K562 (cell line): ENCODE data around the gene MFNG. TPM values are rescaled to one million over a fixed set of nuclear protein-coding genes. Genes with fewer than 3 reads are reported as not detected.

Experiments
- ATAC-seq: fragments of 200-7000 bp; cut with Tn5 transposase; 3 replicates; pipeline ENCODE4 v1.9.1; 2020; ENCODE audit warnings: moderate library complexity
- BruUV-seq: library from RNA; stranded (reverse); fragments of 400-500 nt; replicated peaks from 2 replicates; lab custom pipeline; 2021; lab: Mats Ljungman, UMichigan
- CTCF ChIA-PET: fragments of 300-600 bp; formaldehyde crosslinking; extraction: SDS; loops from one replicate; lab custom pipeline; 2021; ENCODE audit warnings: low intra/inter-chr PET ratio; lab: Yijun Ruan, JAX
- POLR2A ChIA-PET: fragments of 300-600, 350-650 bp; sonication (Branson Sonifier 250); formaldehyde crosslinking; extraction: SDS; loops from one replicate; lab custom pipeline; 2021; ENCODE audit warnings: antibody characterized with exemption, inconsistent platforms; lab: Yijun Ruan, JAX
- DNase-seq, 4 experiments: peaks; one replicate each; pipeline versions ENCODE4 v3.0.0 to v3.0.0-alpha.2; 2011 to 2018; ENCODE audit warnings: low spot score in 3 of 4, mixed read lengths in 3 of 4; ENCODE audit errors: extremely low read depth in 1 of 4
- FAIRE-seq: peaks from 2 replicates; lab custom pipeline; 2011; peaks lifted over from hg19 to GRCh38; lab: Jason Lieb, UNC
- H2AFZ ChIP-seq: 2 replicates; pipeline ENCODE4 v1.6.0; 2011; ENCODE audit warnings: low read depth, low read length, control low read depth, inconsistent platforms
- H3K27ac ChIP-seq: fragments of 200-600 bp; 3 replicates; pipeline ENCODE4 v1.8.0; 2011; ENCODE audit warnings: low read depth, mild to moderate bottlenecking, control low read depth, inconsistent platforms, low read length, moderate library complexity, mixed read lengths; ENCODE audit errors: extremely low read depth
- H3K27me3 ChIP-seq, 2 experiments: fragments of 300-600 bp in 1 of 2; 2 replicates in 1 of 2; 3 replicates in 1 of 2; pipeline versions ENCODE4 v1.6.0 to v1.8.0; 2011; ENCODE audit warnings: inconsistent platforms in 2 of 2, low read length in 2 of 2, mild to moderate bottlenecking in 1 of 2, mixed read lengths in 1 of 2, moderate library complexity in 1 of 2; ENCODE audit not compliant: control insufficient read depth in 2 of 2, insufficient read depth in 2 of 2
- H3K36me3 ChIP-seq: fragments of 300-600 bp; 3 replicates; pipeline ENCODE4 v1.8.0; 2011; ENCODE audit warnings: mild to moderate bottlenecking, low read length, inconsistent platforms; ENCODE audit not compliant: control insufficient read depth, insufficient read depth
- H3K4me1 ChIP-seq, 2 experiments: fragments of 200-600 bp in 1 of 2; replicated peaks in 1 of 2; 2 replicates in 1 of 2; 3 replicates in 1 of 2; pipeline versions ENCODE4 v1.5.1 to v1.8.0; 2011; ENCODE audit warnings: inconsistent platforms in 2 of 2, low read length in 2 of 2, mild to moderate bottlenecking in 1 of 2, mixed read lengths in 1 of 2, moderate library complexity in 1 of 2; ENCODE audit not compliant: control insufficient read depth in 2 of 2, insufficient read depth in 2 of 2
- H3K4me2 ChIP-seq: 2 replicates; pipeline ENCODE4 v1.6.1; 2011; ENCODE audit warnings: low read length, control low read depth, inconsistent platforms, mixed read lengths; ENCODE audit not compliant: insufficient read depth
- H3K4me3 ChIP-seq: fragments of 200-600 bp; sonication (generic), shearing (Covaris generic); 2 replicates; pipeline ENCODE4 v1.5.1; 2016; ENCODE audit warnings: control low read depth, inconsistent platforms
- H3K79me2 ChIP-seq: fragments of 200-600 bp; 3 replicates; pipeline ENCODE4 v1.8.0; 2011; ENCODE audit warnings: low read length, inconsistent platforms; ENCODE audit not compliant: control insufficient read depth, insufficient read depth
- H3K9ac ChIP-seq, 2 experiments: 2 replicates each; pipeline versions ENCODE4 v1.6.0 to v1.6.1; 2011; ENCODE audit warnings: low read depth in 2 of 2, low read length in 2 of 2, control low read depth in 1 of 2, inconsistent platforms in 1 of 2, mild to moderate bottlenecking in 1 of 2, mixed read lengths in 1 of 2; ENCODE audit not compliant: insufficient read depth in 1 of 2
- H3K9me1 ChIP-seq: one replicate; pipeline ENCODE4 v1.6.0; 2011; ENCODE audit warnings: inconsistent platforms, mild to moderate bottlenecking, low read length, moderate library complexity; ENCODE audit not compliant: control insufficient read depth, insufficient read depth
- H3K9me3 ChIP-seq: replicated peaks from 2 replicates; pipeline ENCODE4 v1.5.1; 2011; ENCODE audit warnings: low read depth, low read length, inconsistent platforms; ENCODE audit not compliant: control insufficient read depth, insufficient read depth
- H4K20me1 ChIP-seq: replicated peaks from 2 replicates; pipeline ENCODE4 v1.6.1; 2011; ENCODE audit warnings: low read length, inconsistent platforms, mixed read lengths; ENCODE audit not compliant: control insufficient read depth, insufficient read depth
- CBX5 ChIP-seq: IDR thresholded peaks from 2 replicates; pipeline ENCODE4 v1.6.1; 2014; ENCODE audit warnings: low read depth, borderline replicate concordance
- REST ChIP-seq, 2 experiments: fragments of 450-650 bp; formaldehyde crosslinking in 1 of 2; IDR thresholded peaks; 2 replicates each; pipeline versions ENCODE4 v1.4.0 to v1.6.1; 2014 to 2020; ENCODE audit warnings: mild to moderate bottlenecking in 2 of 2, borderline replicate concordance in 1 of 2, low read depth in 1 of 2
- ZBTB26 ChIP-seq: fragments of 450-650 bp; formaldehyde crosslinking; IDR thresholded peaks from 2 replicates; pipeline ENCODE4 v1.4.0; 2022; ENCODE audit warnings: missing genetic modification characterization
- ZNF449 ChIP-seq: fragments of 250-450 bp; sonication (Bioruptor Pico); IDR thresholded peaks from 2 replicates; pipeline ENCODE4 v1.8.0; 2022; ENCODE audit warnings: moderate library complexity, mild to moderate bottlenecking, inconsistent platforms
- WGBS: fragments of 100-300 bp; shearing (Covaris generic); methylation state at CpG from one replicate; pipeline ENCODE4 v1.1.6; 2016; ENCODE audit warnings: low coverage, mixed read lengths; ENCODE audit not compliant: insufficient coverage; ENCODE audit errors: missing lambda C conversion rate; 5-methylcytosine and 5-hydroxymethylcytosine counted together
- in situ Hi-C: fragments of 300-500 bp; cut with MboI; formaldehyde crosslinking; loops from 4 replicates; pipeline ENCODE4 v1.15.0; 2018; ENCODE audit warnings: inconsistent platforms, mixed read lengths
- intact Hi-C: fragments of 100-400 bp; cut with micrococcal nuclease; formaldehyde crosslinking; loops from 2 replicates; pipeline ENCODE4 v1.14.2; 2022
- polyA plus RNA-seq, 8 experiments: library from polyadenylated mRNA; depleted of rRNA in 4 of 8; stranded (reverse) in 5 of 8; unstranded in 3 of 8; fragments of >200 nt; fragmentation: Nextera tagmentation in 2 of 8; fragmentation: Illumina TruSeq in 1 of 8; extraction: Ambion mirVana in 2 of 8; extraction: Trizol in 1 of 8; gene quantifications; 2 replicates each; pipeline versions ENCODE4 v1.2.1 to v1.2.3, GENCODE V29; 2011 to 2014; ENCODE audit warnings: inconsistent platforms in 1 of 8, missing spikeins in 1 of 8
- total RNA-seq, 7 experiments: library from RNA; depleted of rRNA in 6 of 7; stranded (reverse); fragments of >200 nt in 6 of 7; fragmentation: Illumina TruSeq in 2 of 7; extraction: Trizol in 2 of 7; gene quantifications; 2 replicates each; pipeline versions ENCODE4 v1.2.1 to v1.2.3, GENCODE V29; 2011 to 2021; ENCODE audit warnings: low replicate concordance in 1 of 7

MFNG gene
- total and polyA plus RNA-seq, 9 of the 15 experiments (the other 6 are each of a cell fraction or from before 2014, with no cell fraction given) = 0.13 to 0.73 (median 0.38) TPM; not detected in 4

GRCh38 chr22:37509059-37509860, 23.1 kb upstream of the MFNG start:
- H3K9ac ChIP-seq = peak overlapping the region; percentile 25 to 74; a peak in 2 of 4 replicates
- no peak overlapping the region for H3K4me2 ChIP-seq
- H3K79me2 ChIP-seq = no peaks in the 10 kb centered on the region
- 49% methylated on average over 5 of the region's 10 CpGs for WGBS
- intact Hi-C loops (no loop called here), in situ Hi-C loops (no loop called here)
- peaks cover 3% of the 10 kb centered on the region; the same call in 1 of the 3 replicates for H3K36me3 ChIP-seq
- no peak overlapping the region for H3K4me3 ChIP-seq
- peak overlapping the region; percentile 36; the same call in 2 of the 3 replicates for H3K27ac ChIP-seq
- BruUV-seq = no TSS peak
- H3K4me1 ChIP-seq = peaks cover 21 to 27% of the 10 kb centered on the region in 2 experiments
- DNase-seq (peak in 1 of 4 experiments; percentile 12), ATAC-seq (peak; percentile 60), FAIRE-seq (no peak)
- TF ChIP-seq ZBTB26 = no peak
- no peak for TF ChIP-seq ZNF449 (CRISPR knock-in tag)
- no peak for TF ChIP-seq REST (IDR thresholded peaks at IDR 0.05; ENCODE audit: borderline replicate concordance)
- TF ChIP-seq REST (CRISPR knock-in tag; IDR thresholded peaks at IDR 0.05; ENCODE audit: low read depth) = no peak
- TF ChIP-seq CBX5 = no peak
- no peaks in the 10 kb centered on the region for H3K9me3 ChIP-seq
- ChIA-PET CTCF (no interaction called here), POLR2A (interaction anchor here (0.6 kb wide), 1 partner anchor 243 kb away, joined by 3 read pairs; no protein-coding TSS in a partner anchor)
- no peaks in the 10 kb centered on the region for H3K27me3 ChIP-seq
- H4K20me1 ChIP-seq = no peaks in the 10 kb centered on the region
- peak overlapping the region; percentile 45; the same call in 1 of the 2 replicates for H2AFZ ChIP-seq
- no peaks in the 10 kb centered on the region for H3K9me1 ChIP-seq
